ENCODE measurements around the gene SCRN2. TPM values are rescaled to one million over a fixed set of nuclear protein-coding genes. Genes with fewer than 3 reads are reported as not detected.
A peak's percentile ranks its signal among the peaks of the same experiment; 100 is the strongest.

Gene SCRN2
- total RNA-seq, 1 donor from 2014 or later = 29.8 TPM

DNA sequence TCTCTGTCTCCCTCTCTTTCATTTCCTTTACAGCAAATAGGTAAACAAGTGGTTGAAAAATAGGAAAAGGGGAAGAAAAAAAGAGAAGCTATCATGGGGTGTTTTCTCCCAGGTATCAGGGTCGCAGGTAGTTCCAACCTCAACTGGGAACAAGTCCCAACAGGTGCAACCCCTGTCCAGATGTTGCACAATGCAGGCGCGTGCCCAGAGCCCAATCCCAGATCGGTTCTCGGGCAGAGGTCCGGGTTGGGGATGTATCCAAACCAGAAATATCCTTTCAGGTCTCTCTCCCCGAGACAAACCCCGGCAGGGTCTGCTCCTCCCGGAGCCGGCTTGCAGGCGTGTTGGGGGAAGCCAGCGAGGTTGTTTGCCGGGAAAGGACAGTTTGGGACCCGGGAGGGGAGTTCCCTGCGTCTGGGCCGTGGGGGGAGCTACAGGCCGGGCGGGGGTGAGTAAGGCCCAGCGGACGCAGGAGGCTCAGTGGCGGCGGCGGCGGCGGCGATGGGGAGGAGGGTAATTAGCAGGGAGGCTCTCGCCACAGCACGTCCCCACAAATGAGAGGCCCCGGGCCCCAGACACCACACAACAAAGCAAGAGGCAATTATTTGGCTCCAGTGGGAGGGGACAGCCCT lies 31.1 kb upstream of the SCRN2 start:
- no peak overlapping the region for H3K4me3 Mint-ChIP-seq
- H3K9ac ChIP-seq = no peak overlapping the region
- peaks cover 23% of the 10 kb centered on the region for H3K4me1 Mint-ChIP-seq

GRCh38 chr17:47871048-47871447 lies 30.0 kb upstream of the SCRN2 start:
- H3K9me3 Mint-ChIP-seq = no peaks in the 10 kb centered on the region

More for the DNA sequence above, 31.1 kb upstream of the SCRN2 start:
- Mint-ChIP-seq H3K27me3 (ENCODE audit: insufficient read depth, low read depth) (peaks cover 37% of the 10 kb centered on the region), H3K27ac (peak overlapping the region; percentile 7), H3K9me3 (no peaks in the 10 kb centered on the region), H3K36me3 (no peaks in the 10 kb centered on the region)
- peak overlapping the region; percentile 80 for H3K4me2 ChIP-seq
- TF ChIP-seq EZH2phosphoT487 (IDR thresholded peaks at IDR 0.05) = no peak
- no peak for TF ChIP-seq CTCF (IDR thresholded peaks at IDR 0.05)
- no peak for TF ChIP-seq EZH2 (IDR thresholded peaks at IDR 0.05)
- peaks cover 40% of the 10 kb centered on the region for H3K4me1 ChIP-seq
- H3F3A ChIP-seq (ENCODE audit: low read depth) = peaks cover 19% of the 10 kb centered on the region
- peak overlapping the region; percentile 85 for H2AFZ ChIP-seq (replicated peaks)
- H3K36me3 ChIP-seq = no peaks in the 10 kb centered on the region
- no peaks in the 10 kb centered on the region for H4K20me1 ChIP-seq (ENCODE audit: low read depth)
- peak; percentile 72 for DNase-seq (ENCODE audit: low spot score)
- peaks cover 50% of the 10 kb centered on the region for H3K27me3 ChIP-seq
- no peaks in the 10 kb centered on the region for H3K79me2 ChIP-seq (ENCODE audit: low read depth)
- peak overlapping the region; percentile 28 for H3K4me3 ChIP-seq
- no peak overlapping the region for H3K27ac ChIP-seq
- H3K9me3 ChIP-seq (ENCODE audit: low read depth) = no peaks in the 10 kb centered on the region

GRCh38 chr17:47870056-47870455 lies 29.0 kb upstream of the SCRN2 start:
- peaks cover 55% of the 10 kb centered on the region for H3K27me3 ChIP-seq
- no peak overlapping the region for H3K9ac ChIP-seq
- H3K27ac ChIP-seq = no peak overlapping the region
- no peaks in the 10 kb centered on the region for H3K9me3 ChIP-seq (ENCODE audit: low read depth)
- peaks cover 36% of the 10 kb centered on the region for H3K4me1 ChIP-seq
- Mint-ChIP-seq H3K4me3 (peak overlapping the region; percentile 53), H3K27me3 (ENCODE audit: insufficient read depth, low read depth) (peaks cover 38% of the 10 kb centered on the region), H3K27ac (no peak overlapping the region), H3K9me3 (no peaks in the 10 kb centered on the region), H3K4me1 (peaks cover 23% of the 10 kb centered on the region), H3K36me3 (no peaks in the 10 kb centered on the region)
- H3K79me2 ChIP-seq (ENCODE audit: low read depth) = no peaks in the 10 kb centered on the region
- peaks cover 19% of the 10 kb centered on the region for H3F3A ChIP-seq (ENCODE audit: low read depth)
- DNase-seq (ENCODE audit: low spot score) = no peak
- TF ChIP-seq EZH2 (IDR thresholded peaks at IDR 0.05) (no peak), CTCF (IDR thresholded peaks at IDR 0.05) (no peak), EZH2phosphoT487 (IDR thresholded peaks at IDR 0.05) (no peak)
- H2AFZ ChIP-seq (replicated peaks) = no peak overlapping the region
- H3K4me3 ChIP-seq = no peak overlapping the region
- no peaks in the 10 kb centered on the region for H4K20me1 ChIP-seq (ENCODE audit: low read depth)
- H3K4me2 ChIP-seq = peak overlapping the region; percentile 57
- no peaks in the 10 kb centered on the region for H3K36me3 ChIP-seq

More at GRCh38 chr17:47871048-47871447, 30.0 kb upstream of the SCRN2 start:
- Histone ChIP-seq H3K4me1 (peaks cover 40% of the 10 kb centered on the region), H3K36me3 (no peaks in the 10 kb centered on the region), H3K4me2 (no peak overlapping the region), H2AFZ (replicated peaks) (no peak overlapping the region), H3K79me2 (ENCODE audit: low read depth) (no peaks in the 10 kb centered on the region), H3F3A (ENCODE audit: low read depth) (peaks cover 19% of the 10 kb centered on the region), H3K4me3 (no peak overlapping the region), H3K9me3 (ENCODE audit: low read depth) (no peaks in the 10 kb centered on the region), H4K20me1 (ENCODE audit: low read depth) (no peaks in the 10 kb centered on the region), H3K27ac (no peak overlapping the region), H3K9ac (no peak overlapping the region), H3K27me3 (peaks cover 50% of the 10 kb centered on the region)
- TF ChIP-seq CTCF (IDR thresholded peaks at IDR 0.05) (no peak), EZH2phosphoT487 (IDR thresholded peaks at IDR 0.05) (no peak), EZH2 (IDR thresholded peaks at IDR 0.05) (no peak)
- DNase-seq (ENCODE audit: low spot score) = no peak
- Mint-ChIP-seq H3K27me3 (ENCODE audit: insufficient read depth, low read depth) (peaks cover 42% of the 10 kb centered on the region), H3K4me1 (peaks cover 23% of the 10 kb centered on the region), H3K27ac (no peak overlapping the region), H3K4me3 (peak overlapping the region; percentile 11), H3K36me3 (no peaks in the 10 kb centered on the region)
